Adipocyte (in vitro differentiated cells): Measurements from ENCODE around the gene EBNA1BP2.
"Not testable (repeated sequence)": the region's sequence is repeated elsewhere in the genome, so short reads cannot be mapped to it uniquely, and the experiment has no call there.

ENCODE experiments used
- DNase-seq: peaks from one replicate; pipeline ENCODE4 v3.0.0-alpha.2; 2015; ENCODE audit warnings: low read depth
- H3K27me3 ChIP-seq: replicated peaks from 2 replicates; pipeline ENCODE4 v1.7.0; 2013; ENCODE audit warnings: mild to moderate bottlenecking, low read length, moderate library complexity; ENCODE audit not compliant: control insufficient read depth, insufficient read depth
- H3K36me3 ChIP-seq: 2 replicates; pipeline ENCODE4 v1.7.0; 2013; ENCODE audit warnings: low read length, mild to moderate bottlenecking, moderate library complexity; ENCODE audit not compliant: control insufficient read depth, insufficient read depth, severe bottlenecking
- H3K4me1 ChIP-seq: 2 replicates; pipeline ENCODE4 v1.7.0; 2013; ENCODE audit warnings: mild to moderate bottlenecking, low read length, moderate library complexity; ENCODE audit not compliant: control insufficient read depth, insufficient read depth
- H3K4me3 ChIP-seq: 2 replicates; pipeline ENCODE4 v1.7.0; 2013; ENCODE audit warnings: mild to moderate bottlenecking, low read length, moderate library complexity
- H3K9ac ChIP-seq: 2 replicates; pipeline ENCODE4 v1.7.0; 2013; ENCODE audit warnings: mild to moderate bottlenecking, low read length, moderate library complexity
- H3K9me3 ChIP-seq: 2 replicates; pipeline ENCODE4 v1.7.0; 2013; ENCODE audit warnings: mild to moderate bottlenecking, low read length, moderate library complexity; ENCODE audit not compliant: control insufficient read depth

The EBNA1BP2 gene

GRCh38 chr1:43137445-43138052 is 34.5 kb downstream of the EBNA1BP2 start:
- H3K9me3 ChIP-seq, result peaks cover 13% of the 10 kb centered on the region
- H3K36me3 ChIP-seq, result no peaks in the 10 kb centered on the region
- DNase-seq, result no peak
- H3K4me3 ChIP-seq, result no peak overlapping the region
- no peak overlapping the region for H3K9ac ChIP-seq
- peaks cover 9% of the 10 kb centered on the region for H3K4me1 ChIP-seq
- peaks cover 6% of the 10 kb centered on the region for H3K27me3 ChIP-seq

- Histone ChIP-seq H3K9me3 (peaks cover 13% of the 10 kb centered on the region), H3K36me3 (no peaks in the 10 kb centered on the region), H3K9ac (no peak overlapping the region), H3K4me3 (no peak overlapping the region), H3K4me1 (peaks cover 11% of the 10 kb centered on the region), H3K27me3 (peaks cover 5% of the 10 kb centered on the region)
- DNase-seq, result no peak
Measured at GRCh38 chr1:43135857-43136781, 36.0 kb downstream of the EBNA1BP2 start.

GRCh38 chr1:43134640-43135039 is 37.5 kb downstream of the EBNA1BP2 start:
- no peak overlapping the region for H3K9ac ChIP-seq
- no peak overlapping the region for H3K4me3 ChIP-seq

GRCh38 chr1:43134068-43134467 is 38.0 kb downstream of the EBNA1BP2 start:
- no peak overlapping the region for H3K9ac ChIP-seq
- DNase-seq, result peak; percentile 28

More at GRCh38 chr1:43134640-43135039, 37.5 kb downstream of the EBNA1BP2 start:
- peaks cover 7% of the 10 kb centered on the region for H3K9me3 ChIP-seq
- peaks cover 12% of the 10 kb centered on the region for H3K4me1 ChIP-seq
- H3K36me3 ChIP-seq, result no peaks in the 10 kb centered on the region
- peaks cover 8% of the 10 kb centered on the region for H3K27me3 ChIP-seq
- no peak for DNase-seq

GRCh38 chr1:43129426-43129825 is 42.7 kb downstream of the EBNA1BP2 start:
- H3K4me1 ChIP-seq, result peaks cover 18% of the 10 kb centered on the region
- peaks cover 8% of the 10 kb centered on the region for H3K27me3 ChIP-seq
- no peak for DNase-seq
- no peaks in the 10 kb centered on the region for H3K9me3 ChIP-seq
- H3K36me3 ChIP-seq, result no peaks in the 10 kb centered on the region
- no peak overlapping the region for H3K9ac ChIP-seq
- H3K4me3 ChIP-seq, result no peak overlapping the region

More at GRCh38 chr1:43134068-43134467, 38.0 kb downstream of the EBNA1BP2 start:
- Histone ChIP-seq H3K36me3 (no peaks in the 10 kb centered on the region), H3K9me3 (peaks cover 7% of the 10 kb centered on the region), H3K27me3 (peaks cover 8% of the 10 kb centered on the region), H3K4me1 (peaks cover 18% of the 10 kb centered on the region), H3K4me3 (peak overlapping the region; percentile 30)

- Histone ChIP-seq H3K4me1 (peaks cover 13% of the 10 kb centered on the region), H3K27me3 (peaks cover 8% of the 10 kb centered on the region), H3K9ac (no peak overlapping the region), H3K9me3 (no peaks in the 10 kb centered on the region), H3K36me3 (no peaks in the 10 kb centered on the region), H3K4me3 (no peak overlapping the region)
- no peak for DNase-seq
Measured at GRCh38 chr1:43128816-43129215, 43.3 kb downstream of the EBNA1BP2 start.

DNA sequence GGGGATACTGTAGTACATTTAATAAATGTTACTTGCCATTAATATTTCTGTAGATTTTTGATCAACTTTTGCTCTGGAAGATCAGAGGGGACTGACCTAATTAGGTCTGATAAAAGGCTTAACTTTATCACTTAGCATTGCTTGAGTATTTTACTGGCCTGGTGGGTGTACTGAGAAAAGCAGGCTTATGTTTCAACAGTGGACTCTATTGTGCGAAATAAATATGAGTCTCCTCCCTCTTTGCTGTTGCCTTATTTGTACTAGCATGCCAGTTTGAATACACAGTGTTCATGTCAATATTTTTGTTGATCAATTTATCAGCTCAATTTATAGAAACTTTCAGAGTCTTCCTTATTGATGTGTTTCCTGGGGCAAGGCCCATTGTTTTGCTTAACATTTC is 49.1 kb downstream of the EBNA1BP2 start:
- no peak for DNase-seq
- Histone ChIP-seq H3K36me3 (no peaks in the 10 kb centered on the region), H3K4me1 (no peaks in the 10 kb centered on the region), H3K4me3 (no peak overlapping the region), H3K27me3 (peaks cover 8% of the 10 kb centered on the region), H3K9ac (no peak overlapping the region), H3K9me3 (no peaks in the 10 kb centered on the region)

- Histone ChIP-seq H3K4me3 (no peak overlapping the region), H3K9ac (no peak overlapping the region), H3K4me1 (no peaks in the 10 kb centered on the region), H3K27me3 (peaks cover 8% of the 10 kb centered on the region), H3K9me3 (no peaks in the 10 kb centered on the region), H3K36me3 (no peaks in the 10 kb centered on the region)
- DNase-seq, result no peak
Measured at GRCh38 chr1:43121256-43121900, 50.7 kb downstream of the EBNA1BP2 start.

GRCh38 chr1:43119928-43120586 is 52.0 kb downstream of the EBNA1BP2 start:
- H3K27me3 ChIP-seq, H3K36me3 ChIP-seq, H3K9ac ChIP-seq, H3K9me3 ChIP-seq, H3K4me3 ChIP-seq, H3K4me1 ChIP-seq: not testable (repeated sequence)
- DNase-seq, result peak; percentile 11
